Thoracic aorta (tissue), 2 donors: ENCODE data around the gene PRXL2B. TPM values are rescaled to one million over a fixed set of nuclear protein-coding genes. Genes with fewer than 3 reads are reported as not detected.

ENCODE experiments used
- ATAC-seq: fragments of 150-250 bp; one replicate; pipeline ENCODE4 v1.8.0; 2017; ENCODE audit warnings: low read depth; ENCODE audit not compliant: insufficient number of reproducible peaks, low FRiP score
- DNase-seq: peaks from one replicate; pipeline ENCODE4 v3.0.0-alpha.2; 2020; ENCODE audit warnings: low spot score
- H3K27ac ChIP-seq, 2 donors: fragments of 200-600 bp; sonication (generic); 1 replicate in 1 of 2; 2 replicates in 1 of 2; pipeline ENCODE4 v1.5.1; 2016; ENCODE audit warnings: mild to moderate bottlenecking in 2 of 2, moderate library complexity in 2 of 2
- H3K27me3 ChIP-seq: fragments of 200-600 bp; sonication (generic); replicated peaks from 2 replicates; pipeline ENCODE4 v1.6.0; 2016; ENCODE audit warnings: mild to moderate bottlenecking; ENCODE audit not compliant: insufficient read depth
- H3K36me3 ChIP-seq: fragments of 200-600 bp; sonication (generic); one replicate; pipeline ENCODE4 v1.5.1; 2016
- H3K4me1 ChIP-seq, 2 donors: fragments of 200-600 bp; sonication (generic); 1 replicate in 1 of 2; 2 replicates in 1 of 2; pipeline versions ENCODE4 v1.5.1 to v1.6.0; 2016; ENCODE audit warnings: low read depth in 2 of 2, mild to moderate bottlenecking in 1 of 2; ENCODE audit not compliant: control insufficient read depth in 1 of 2
- H3K4me3 ChIP-seq: fragments of 200-600 bp; sonication (generic); 2 replicates; pipeline ENCODE4 v1.5.1; 2016; ENCODE audit warnings: mild to moderate bottlenecking
- H3K9me3 ChIP-seq: fragments of 200-600 bp; sonication (generic); 2 replicates; pipeline ENCODE4 v1.5.1; 2016
- CTCF ChIP-seq: fragments of 200-600 bp; sonication (generic); IDR thresholded peaks from one replicate; pipeline ENCODE4 v1.5.1; 2019; ENCODE audit warnings: antibody characterized with exemption
- total RNA-seq, 2 donors: library from RNA; depleted of rRNA; stranded (reverse); fragments of >200 nt; gene quantifications; one replicate each; pipeline versions ENCODE4 v1.1.0 to v1.2.3, GENCODE V29; 2016

PRXL2B gene
- total RNA-seq, 2 donors from 2014 or later: 8.3 to 15.2 TPM

DNA sequence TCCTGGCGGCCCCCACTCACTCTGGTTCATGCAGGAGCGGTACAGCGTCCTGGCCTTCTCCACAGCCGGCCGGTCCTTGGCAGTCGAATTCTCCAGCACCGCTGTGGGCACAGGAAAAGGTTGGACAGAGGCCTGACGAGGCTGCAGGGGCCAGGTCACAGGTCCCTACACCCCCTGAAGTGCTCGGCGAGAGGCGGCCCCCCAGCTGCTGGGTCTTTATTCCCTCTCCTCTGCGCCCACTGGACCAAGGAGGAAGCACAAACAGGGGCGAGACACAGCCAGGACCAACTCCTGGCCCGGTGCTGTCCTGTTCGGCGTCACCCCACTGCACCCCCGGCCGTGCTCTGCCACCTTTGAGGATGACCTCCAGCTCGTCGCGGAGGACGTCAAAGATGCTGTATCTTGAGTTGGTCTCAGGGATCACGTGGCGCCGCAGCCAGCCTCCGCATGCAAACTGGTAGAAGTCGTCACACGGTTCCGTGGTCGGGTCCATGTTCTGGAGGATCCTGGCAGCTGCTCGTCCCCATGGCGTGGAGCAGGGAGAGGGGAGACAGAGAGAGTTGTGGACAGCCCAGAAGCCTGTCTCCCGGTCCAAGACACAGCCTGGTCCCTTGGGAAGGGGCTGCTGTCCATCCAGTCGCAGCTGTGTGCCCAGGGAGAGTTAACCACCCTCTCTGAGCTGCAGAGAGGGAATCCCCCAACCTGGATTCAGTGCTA is 22.9 kb downstream of the PRXL2B start:
- DNase-seq (no peak), ATAC-seq (no peak)
- no peaks in the 10 kb centered on the region for H3K27me3 ChIP-seq
- H3K36me3 ChIP-seq: no peaks in the 10 kb centered on the region
- H3K4me3 ChIP-seq: no peak overlapping the region
- peaks cover 11% of the 10 kb centered on the region for H3K9me3 ChIP-seq
- no peak overlapping the region for H3K27ac ChIP-seq
- no peak for TF ChIP-seq CTCF
- H3K4me1 ChIP-seq: no peaks in the 10 kb centered on the region

GRCh38 chr1:2610036-2610959 is 23.7 kb downstream of the PRXL2B start:
- no peaks in the 10 kb centered on the region for H3K27me3 ChIP-seq
- DNase-seq (no peak), ATAC-seq (no peak)
- H3K27ac ChIP-seq: no peak overlapping the region
- peaks cover 11% of the 10 kb centered on the region for H3K9me3 ChIP-seq
- H3K4me1 ChIP-seq: no peaks in the 10 kb centered on the region
- H3K4me3 ChIP-seq: no peak overlapping the region
- H3K36me3 ChIP-seq: no peaks in the 10 kb centered on the region
- no peak for TF ChIP-seq CTCF

- DNase-seq (no peak), ATAC-seq (no peak)
- H3K9me3 ChIP-seq: peaks cover 11% of the 10 kb centered on the region
- no peaks in the 10 kb centered on the region for H3K27me3 ChIP-seq
- no peaks in the 10 kb centered on the region for H3K4me1 ChIP-seq
- no peak overlapping the region for H3K27ac ChIP-seq
- no peak for TF ChIP-seq CTCF
- no peaks in the 10 kb centered on the region for H3K36me3 ChIP-seq
- H3K4me3 ChIP-seq: no peak overlapping the region
These were observed 24.5 kb downstream of the PRXL2B start for GRCh38 chr1:2611031-2611501.

GRCh38 chr1:2611621-2612437 is 25.3 kb downstream of the PRXL2B start:
- H3K36me3 ChIP-seq: no peaks in the 10 kb centered on the region
- TF ChIP-seq CTCF: no peak
- H3K4me3 ChIP-seq: no peak overlapping the region
- H3K4me1 ChIP-seq: no peaks in the 10 kb centered on the region
- no peaks in the 10 kb centered on the region for H3K27me3 ChIP-seq
- H3K9me3 ChIP-seq: peaks cover 11% of the 10 kb centered on the region
- H3K27ac ChIP-seq: no peak overlapping the region
- ATAC-seq: no peak
- no peak for DNase-seq
